Endothelial cell of umbilical vein (primary cell): ENCODE data around the gene CACNA1B. TPM values are rescaled to one million over a fixed set of nuclear protein-coding genes. Genes with fewer than 3 reads are reported as not detected.

ENCODE experiments used
- BruUV-seq: library from RNA; stranded (reverse); fragments of 400-500 nt; replicated peaks from 2 replicates; lab custom pipeline; 2021; lab: Mats Ljungman, UMichigan
- CTCF ChIA-PET: fragments of 300-600, 350-600 bp; sonication (Branson Sonifier 250); formaldehyde crosslinking; loops from one replicate; lab custom pipeline; 2021; ENCODE audit warnings: antibody characterized with exemption, inconsistent platforms; lab: Charles Lee
- POLR2A ChIA-PET: fragments of 300-600, 350-600 bp; sonication (Branson Sonifier 250); formaldehyde crosslinking; loops from one replicate; lab custom pipeline; 2021; ENCODE audit warnings: antibody characterized with exemption, inconsistent platforms; lab: Charles Lee
- DNase-seq: peaks from one replicate; pipeline ENCODE4 v3.0.0-alpha.2; 2011; ENCODE audit warnings: low read depth, low spot score
- FAIRE-seq: peaks from 2 replicates; lab custom pipeline; 2011; peaks lifted over from hg19 to GRCh38; lab: Jason Lieb, UNC
- H2AFZ ChIP-seq: 2 replicates; pipeline ENCODE4 v1.6.0; 2012; ENCODE audit warnings: low read depth, low read length, control low read depth, inconsistent platforms
- H3K27ac ChIP-seq: 2 replicates; pipeline ENCODE4 v1.5.1; 2011; ENCODE audit warnings: low read depth, mild to moderate bottlenecking, control low read depth, low read length, moderate library complexity; ENCODE audit not compliant: insufficient read depth
- H3K27me3 ChIP-seq, 2 experiments: 2 replicates each; pipeline versions ENCODE4 v1.6.0 to v1.6.1; 2011; ENCODE audit warnings: low read length in 2 of 2, mixed read lengths in 1 of 2; ENCODE audit not compliant: control insufficient read depth in 2 of 2, insufficient read depth in 2 of 2
- H3K36me3 ChIP-seq, 2 experiments: 2 replicates in 1 of 2; 3 replicates in 1 of 2; pipeline ENCODE4 v1.5.1; 2011; ENCODE audit warnings: low read length in 2 of 2, mild to moderate bottlenecking in 1 of 2, moderate library complexity in 1 of 2; ENCODE audit not compliant: control insufficient read depth in 2 of 2, insufficient read depth in 2 of 2; ENCODE audit errors: extremely low read depth in 1 of 2
- H3K4me1 ChIP-seq: 3 replicates; pipeline ENCODE4 v1.5.1; 2011; ENCODE audit warnings: mild to moderate bottlenecking, low read length; ENCODE audit not compliant: control insufficient read depth, insufficient read depth; ENCODE audit errors: extremely low read depth
- H3K4me2 ChIP-seq: 2 replicates; pipeline ENCODE4 v1.6.1; 2011; ENCODE audit warnings: low read length, control low read depth, mixed read lengths; ENCODE audit not compliant: insufficient read depth
- H3K4me3 ChIP-seq, 3 experiments: fragments of 200-600 bp in 1 of 3; sonication (generic), shearing (Covaris generic) in 1 of 3; replicated peaks in 1 of 3; 2 replicates each; pipeline ENCODE4 v1.5.1; 2011 to 2016; ENCODE audit warnings: control low read depth in 3 of 3, low read length in 3 of 3, mild to moderate bottlenecking in 2 of 3, inconsistent platforms in 1 of 3, low read depth in 1 of 3, moderate library complexity in 1 of 3; ENCODE audit not compliant: insufficient read depth in 1 of 3
- H3K79me2 ChIP-seq: 2 replicates; pipeline ENCODE4 v1.6.0; 2012; ENCODE audit warnings: low read length, inconsistent platforms; ENCODE audit not compliant: control insufficient read depth, insufficient read depth
- H3K9ac ChIP-seq: replicated peaks from 2 replicates; pipeline ENCODE3; 2011; ENCODE audit warnings: low read length, control low read depth; ENCODE audit not compliant: insufficient read depth; ENCODE audit errors: extremely low read depth
- H3K9me1 ChIP-seq: replicated peaks from 3 replicates; pipeline ENCODE4 v1.6.0; 2011; ENCODE audit warnings: mild to moderate bottlenecking, low read length; ENCODE audit not compliant: control insufficient read depth, insufficient read depth; ENCODE audit errors: extremely low read depth
- H3K9me3 ChIP-seq: replicated peaks from 2 replicates; pipeline ENCODE4 v1.5.1; 2012; ENCODE audit warnings: low read length, inconsistent platforms; ENCODE audit not compliant: control insufficient read depth, insufficient read depth
- H4K20me1 ChIP-seq: replicated peaks from 2 replicates; pipeline ENCODE3; 2011; ENCODE audit warnings: mild to moderate bottlenecking, low read length; ENCODE audit not compliant: control insufficient read depth, insufficient read depth; ENCODE audit errors: extremely low read depth
- CTCF ChIP-seq, 2 donors: IDR thresholded peaks; 1 replicate in 1 of 2; 2 replicates in 1 of 2; pipeline ENCODE4 v1.5.1; 2011; ENCODE audit warnings: low read length in 2 of 2, mild to moderate bottlenecking in 2 of 2, moderate library complexity in 2 of 2, control low read depth in 1 of 2, inconsistent platforms in 1 of 2, low read depth in 1 of 2; ENCODE audit not compliant: insufficient read depth in 1 of 2; ENCODE audit errors: extremely low read depth in 1 of 2
- EZH2 ChIP-seq: IDR thresholded peaks from 2 replicates; pipeline ENCODE4 v1.6.1; 2012; ENCODE audit warnings: borderline replicate concordance, low read depth, mild to moderate bottlenecking, moderate library complexity, low read length, inconsistent platforms; ENCODE audit not compliant: severe bottlenecking
- FOS ChIP-seq: IDR thresholded peaks from 2 replicates; pipeline ENCODE4 v1.6.1; 2011; ENCODE audit warnings: mild to moderate bottlenecking, low read length, moderate library complexity, borderline replicate concordance; ENCODE audit not compliant: insufficient read depth
- GATA2 ChIP-seq: IDR thresholded peaks from 2 replicates; pipeline ENCODE4 v1.7.0; 2011; ENCODE audit warnings: low read depth, mild to moderate bottlenecking, moderate library complexity, mixed read lengths, low read length; ENCODE audit not compliant: insufficient read length, insufficient read depth
- JUN ChIP-seq: IDR thresholded peaks from 2 replicates; pipeline ENCODE4 v1.6.1; 2011; ENCODE audit warnings: borderline replicate concordance, low read depth; ENCODE audit not compliant: insufficient read length, insufficient read depth
- MAX ChIP-seq: IDR thresholded peaks from 2 replicates; pipeline ENCODE4 v1.6.1; 2011; ENCODE audit not compliant: insufficient read depth, insufficient read length
- MYC ChIP-seq: IDR thresholded peaks from one replicate; pipeline ENCODE4 v1.6.1; 2011; ENCODE audit warnings: mild to moderate bottlenecking, low read depth, low read length
- POLR2A ChIP-seq: IDR thresholded peaks from 2 replicates; pipeline ENCODE4 v1.6.1; 2012; ENCODE audit warnings: low read depth, mild to moderate bottlenecking, control low read depth, low read length
- POLR2AphosphoS5 ChIP-seq: IDR thresholded peaks from 2 replicates; pipeline ENCODE4 v1.6.1; 2012; ENCODE audit warnings: low read depth, mild to moderate bottlenecking, control low read depth, low read length, moderate library complexity; ENCODE audit not compliant: insufficient read depth
- dilution Hi-C: fragments of 300-500 bp; cut with MboI; formaldehyde crosslinking; loops from one replicate; pipeline ENCODE4 v1.15.0; 2019; ENCODE audit warnings: low sequenced_read_pairs; ENCODE audit not compliant: extremely low pct_ligation_motif_present
- intact Hi-C: fragments of 100-400 bp; cut with micrococcal nuclease; formaldehyde crosslinking; loops from one replicate; pipeline ENCODE4 v1.10.0; 2022
- polyA plus RNA-seq, 4 experiments: library from polyadenylated mRNA; depleted of rRNA in 3 of 4; stranded (reverse) in 3 of 4; unstranded in 1 of 4; fragments of >200 nt; gene quantifications; 2 replicates each; pipeline versions ENCODE4 v1.2.1 to v1.2.3, GENCODE V29; 2011 to 2012; ENCODE audit warnings: missing spikeins in 1 of 4
- total RNA-seq: library from RNA; stranded (reverse); gene quantifications from 2 replicates; pipeline ENCODE4 v1.2.3, GENCODE V29; 2021

Gene CACNA1B
- total and polyA plus RNA-seq, 2 donors (not counting 3 experiments of a cell fraction or from before 2014, with no cell fraction given) = 0.11 to 0.41 TPM

- Histone ChIP-seq H3K36me3 (no peaks in the 10 kb centered on the region), H3K9me3 (no peaks in the 10 kb centered on the region), H3K4me1 (no peaks in the 10 kb centered on the region), H3K9ac (no peak overlapping the region), H3K4me2 (no peak overlapping the region), H2AFZ (no peak overlapping the region), H3K27me3 (no peaks in the 10 kb centered on the region), H3K9me1 (no peaks in the 10 kb centered on the region), H3K4me3 (no peak overlapping the region), H3K79me2 (no peaks in the 10 kb centered on the region), H4K20me1 (no peaks in the 10 kb centered on the region), H3K27ac (no peak overlapping the region)
- BruUV-seq = no TSS peak
- FAIRE-seq (no peak), DNase-seq (no peak)
- intact Hi-C loops = no loop called here
- ChIA-PET CTCF (no interaction called here), POLR2A (no interaction called here)
- no peak for TF ChIP-seq CTCF (IDR thresholded peaks at IDR 0.05; ENCODE audit: extremely low read depth in 1 of 2, insufficient read depth in 1 of 2, low read depth in 1 of 2, low read length in 2 of 2)
- TF ChIP-seq GATA2 = no peak
- TF ChIP-seq MAX = no peak
- no peak for TF ChIP-seq POLR2AphosphoS5
- TF ChIP-seq MYC = no peak
- no peak for TF ChIP-seq JUN
- TF ChIP-seq POLR2A = no peak
- TF ChIP-seq EZH2 = no peak
- TF ChIP-seq FOS = no peak
- dilution Hi-C loops = no loop called here
Observed at GRCh38 chr9:138014563-138014945, 137.0 kb downstream of the CACNA1B start.
